T-helper 2 cell (primary cell): ENCODE measurements around the gene BEST4.
A peak's percentile ranks its signal among the peaks of the same experiment; 100 is the strongest.
"Not testable (repeated sequence)": the region's sequence is repeated elsewhere in the genome, so short reads cannot be mapped to it uniquely, and the experiment has no call there.

ENCODE experiments used
- DNase-seq, 5 experiments: peaks; one replicate each; pipeline versions ENCODE4 v3.0.0 to v3.0.0-alpha.2; 2012 to 2022

Gene BEST4

DNA sequence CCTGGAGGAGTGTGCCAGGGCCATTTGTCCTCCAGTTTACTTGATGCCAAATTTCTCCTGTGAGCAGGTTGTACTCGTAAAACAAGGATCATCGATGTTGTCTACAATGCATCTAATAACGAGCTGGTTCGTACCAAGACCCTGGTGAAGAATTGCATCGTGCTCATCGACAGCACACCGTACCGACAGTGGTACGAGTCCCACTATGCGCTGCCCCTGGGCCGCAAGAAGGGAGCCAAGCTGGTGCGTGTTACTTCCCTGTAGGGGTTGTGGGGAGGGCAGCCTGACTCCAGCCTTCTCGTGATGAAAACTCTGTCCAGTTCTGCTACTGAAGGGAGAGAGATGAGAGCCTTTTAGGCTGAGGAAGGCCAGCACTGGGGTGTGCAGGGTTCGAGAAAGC, 10.4 kb downstream of the BEST4 start:
- DNase-seq = no peak

DNA sequence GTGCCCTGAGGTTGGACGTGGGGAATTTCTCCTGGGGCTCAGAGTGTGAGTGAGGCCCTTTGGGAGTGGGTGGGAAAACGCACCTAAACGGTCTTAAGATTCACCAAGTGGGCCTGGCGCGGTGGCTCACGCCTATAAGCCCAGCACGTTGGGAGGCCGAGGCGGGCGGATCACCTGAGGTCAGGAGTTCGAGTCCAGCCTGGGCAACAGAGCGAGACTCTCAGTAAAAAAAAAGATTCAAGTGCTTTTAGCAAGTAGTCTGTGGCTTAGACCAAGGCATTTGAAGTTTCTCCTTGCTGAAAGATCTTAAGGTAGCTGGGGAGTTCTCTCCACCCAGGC, 11.3 kb downstream of the BEST4 start:
- DNase-seq = no peak

DNA sequence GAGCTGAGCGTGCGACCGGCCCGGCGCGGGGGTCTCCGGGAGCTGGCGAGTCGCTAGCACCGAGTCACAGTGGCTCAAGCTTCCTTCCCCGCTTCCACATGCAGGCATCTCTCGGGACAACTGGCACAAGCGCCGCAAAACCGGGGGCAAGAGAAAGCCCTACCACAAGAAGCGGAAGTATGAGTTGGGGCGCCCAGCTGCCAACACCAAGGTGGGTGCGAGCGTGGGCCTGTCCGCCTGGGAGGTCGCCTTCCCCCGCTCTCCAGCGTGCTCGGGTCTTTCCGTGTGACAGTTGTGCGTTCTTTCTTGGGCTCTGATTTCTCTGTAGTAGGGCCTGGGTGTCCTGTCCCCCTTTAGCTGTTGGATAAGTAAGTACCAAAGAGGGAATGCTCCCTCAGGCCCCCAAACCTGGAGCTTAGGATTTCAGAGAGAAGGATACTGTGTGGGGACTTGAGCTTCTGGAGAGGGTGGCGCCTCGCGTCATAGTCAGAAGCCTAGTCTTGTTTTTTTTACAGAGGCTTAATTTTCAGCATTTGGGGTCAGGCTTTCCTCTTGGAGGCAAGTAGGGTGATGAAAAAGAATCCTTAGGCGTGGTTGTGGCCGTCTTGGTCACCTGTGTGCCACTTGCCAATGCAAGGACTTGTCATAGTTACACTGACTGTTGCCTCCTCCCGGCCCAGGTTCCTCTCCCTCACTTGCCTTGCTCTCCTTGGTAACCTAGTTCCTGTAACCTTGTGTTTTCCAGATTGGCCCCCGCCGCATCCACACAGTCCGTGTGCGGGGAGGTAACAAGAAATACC, 11.8 kb downstream of the BEST4 start:
- peak in 2 of 5 experiments; percentile 25 to 56 for DNase-seq

DNA sequence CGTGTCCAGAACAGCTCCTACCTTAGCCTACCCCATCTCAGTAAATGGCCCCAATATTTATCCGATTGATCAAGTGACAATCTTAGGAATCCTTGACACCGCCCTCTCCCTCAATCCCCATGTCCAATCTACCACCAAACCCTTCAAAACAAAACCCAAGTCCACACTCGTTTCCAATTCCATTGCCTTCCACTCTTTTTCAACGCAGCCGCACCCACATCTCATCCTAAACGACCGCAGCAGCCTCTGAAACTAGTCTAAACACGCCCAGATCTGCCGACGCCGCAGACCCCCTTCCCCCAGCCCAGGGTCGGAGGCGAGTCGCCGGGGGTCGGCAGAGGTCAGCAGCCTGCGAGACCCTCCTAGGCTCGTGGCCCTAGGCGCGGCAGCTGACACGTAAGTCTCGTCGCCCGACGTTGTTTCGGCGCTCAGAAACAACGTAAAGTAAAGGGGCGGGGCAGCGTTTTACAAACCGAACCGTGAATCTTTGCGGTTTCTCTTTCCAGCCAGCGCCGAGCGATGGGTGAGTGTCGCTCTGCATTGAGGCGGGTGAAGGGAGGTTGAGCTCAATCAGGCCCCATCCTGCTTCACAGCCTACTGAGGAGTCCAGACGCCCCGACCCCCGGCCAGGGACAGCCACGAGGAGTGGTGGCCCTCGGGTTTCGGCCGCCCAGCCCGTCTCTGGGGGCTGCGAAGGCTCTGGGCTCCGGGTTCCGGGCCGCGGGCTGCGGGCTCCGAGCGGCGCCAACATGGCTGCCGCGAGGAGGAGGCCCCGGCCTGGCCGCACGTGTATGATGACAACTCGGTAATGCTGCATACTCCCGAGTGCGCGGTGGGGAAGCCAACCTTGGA, 12.7 kb downstream of the BEST4 start, which contains the start of gene RPS8:
TSS of gene RPS8 (plus strand) at position 463 of the 852 bp plus-strand sequence. CDS start at position 520, 57 bp downstream.
- peak; percentile 61 to 96 (median 83) for DNase-seq

DNA sequence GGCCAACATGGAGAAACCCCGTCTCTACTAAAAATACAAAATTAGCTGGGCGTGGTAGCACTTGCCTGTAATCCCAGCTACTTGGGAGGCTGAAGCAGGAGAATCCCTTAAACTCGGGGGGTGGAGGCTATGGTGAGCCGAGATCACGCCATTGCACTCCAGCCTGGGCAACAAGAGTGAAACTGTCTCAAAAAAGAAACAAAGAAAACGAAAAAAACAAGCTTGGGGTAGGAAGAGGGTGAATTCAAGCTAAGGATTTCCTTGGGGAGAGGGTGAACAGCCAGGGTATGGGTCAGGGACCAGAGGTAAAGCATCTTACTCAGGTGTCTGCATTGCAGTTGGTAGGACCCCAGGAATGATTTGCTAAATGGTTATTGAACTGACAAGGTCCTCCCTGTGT, 21.5 kb downstream of the BEST4 start:
- DNase-seq = not testable (repeated sequence)

DNA sequence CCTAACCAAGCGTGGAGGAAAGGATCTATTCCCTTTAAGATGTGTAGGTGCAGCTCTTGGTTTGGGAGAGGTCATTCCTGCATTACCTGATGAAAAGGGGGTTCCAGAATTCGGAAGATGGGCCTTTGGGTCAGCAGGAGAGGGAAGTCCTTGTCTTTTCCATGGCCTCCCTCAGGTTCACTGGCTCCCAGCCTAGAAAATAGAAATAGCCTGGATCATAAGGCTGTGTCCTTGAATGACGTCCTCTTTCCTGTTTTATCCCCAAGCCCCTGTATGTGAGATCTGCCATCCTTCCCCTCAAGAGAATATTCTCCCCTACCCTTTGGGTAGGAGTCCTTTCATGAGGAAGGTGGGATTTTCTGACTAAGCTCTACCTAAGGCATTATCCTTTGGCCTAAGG, 27.1 kb downstream of the BEST4 start:
- DNase-seq = no peak

DNA sequence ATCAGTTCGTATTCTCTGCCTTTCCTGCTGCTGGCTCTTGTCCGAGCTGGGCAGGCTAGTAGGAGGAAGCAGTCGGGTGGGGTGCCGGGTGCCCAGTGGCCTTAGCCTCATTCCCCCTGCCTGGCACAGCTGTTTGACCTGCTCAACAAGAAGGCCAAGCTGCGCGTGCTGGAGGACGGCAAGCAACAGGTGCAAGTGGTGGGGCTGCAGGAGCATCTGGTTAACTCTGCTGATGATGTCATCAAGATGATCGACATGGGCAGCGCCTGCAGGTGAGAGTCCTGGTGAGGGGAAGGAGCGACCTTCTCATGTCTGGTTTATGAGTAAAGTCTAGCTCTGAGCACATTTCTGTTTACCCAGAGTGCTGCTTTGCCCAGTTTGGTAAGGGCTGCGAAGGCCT, 28.9 kb downstream of the BEST4 start:
- no peak for DNase-seq

DNA sequence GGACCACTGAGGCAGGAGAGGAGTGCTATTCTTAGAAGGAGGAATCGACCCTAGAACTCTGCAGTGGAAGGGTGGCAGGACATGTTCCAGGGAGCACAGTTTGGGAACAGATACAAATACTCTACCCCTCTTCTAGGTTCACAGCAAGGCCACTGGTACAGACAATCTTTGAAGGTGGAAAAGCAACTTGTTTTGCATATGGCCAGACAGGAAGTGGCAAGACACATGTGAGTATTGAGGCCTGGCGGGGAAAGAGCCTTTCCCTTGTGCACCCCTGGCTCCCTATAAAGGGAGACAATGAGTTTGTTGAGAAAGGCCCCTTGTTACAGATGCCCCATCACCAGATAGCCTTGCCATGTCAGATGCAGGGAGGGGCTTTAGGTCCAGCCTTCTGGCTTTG, 30.6 kb downstream of the BEST4 start:
- DNase-seq = no peak

DNA sequence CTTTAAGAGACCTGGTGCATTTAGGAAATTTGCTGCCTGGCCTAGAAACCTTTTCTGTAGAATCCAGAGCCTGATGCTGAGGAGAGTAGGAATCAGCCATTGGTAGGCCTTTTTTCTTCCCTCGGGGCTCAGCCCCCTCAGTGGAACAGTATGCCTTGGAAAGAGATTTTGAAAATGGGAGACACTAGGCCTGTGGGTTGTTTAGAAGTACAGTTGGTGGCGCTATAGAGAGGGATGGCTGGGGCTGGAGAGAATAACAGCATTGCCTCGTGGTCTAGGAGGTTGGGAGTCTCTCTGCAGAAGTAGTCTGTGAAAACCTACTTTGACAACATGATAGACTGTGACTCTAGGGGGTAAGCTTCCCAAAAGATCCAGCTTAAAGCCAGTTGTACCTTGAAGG, 40.1 kb downstream of the BEST4 start:
- DNase-seq = no peak

DNA sequence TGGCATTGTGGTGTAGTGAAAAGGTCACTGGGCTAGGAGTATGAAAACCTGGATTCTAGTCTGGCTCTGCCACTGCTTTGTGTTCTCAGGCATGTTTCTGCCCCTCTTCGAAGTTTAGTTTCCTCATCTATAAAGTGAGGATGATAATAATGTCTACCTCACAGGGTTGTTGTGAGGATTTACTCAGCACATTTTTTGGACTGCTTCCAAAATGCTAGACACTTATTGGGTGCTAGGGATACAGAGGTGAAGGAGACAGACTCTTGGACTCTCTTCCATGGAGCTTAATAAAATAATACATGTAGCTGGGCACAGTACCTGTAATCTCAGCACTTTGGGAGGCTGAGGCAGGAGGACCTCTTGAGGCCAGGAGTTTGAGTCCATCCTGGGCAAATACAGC, 44.8 kb downstream of the BEST4 start:
- no peak for DNase-seq

DNA sequence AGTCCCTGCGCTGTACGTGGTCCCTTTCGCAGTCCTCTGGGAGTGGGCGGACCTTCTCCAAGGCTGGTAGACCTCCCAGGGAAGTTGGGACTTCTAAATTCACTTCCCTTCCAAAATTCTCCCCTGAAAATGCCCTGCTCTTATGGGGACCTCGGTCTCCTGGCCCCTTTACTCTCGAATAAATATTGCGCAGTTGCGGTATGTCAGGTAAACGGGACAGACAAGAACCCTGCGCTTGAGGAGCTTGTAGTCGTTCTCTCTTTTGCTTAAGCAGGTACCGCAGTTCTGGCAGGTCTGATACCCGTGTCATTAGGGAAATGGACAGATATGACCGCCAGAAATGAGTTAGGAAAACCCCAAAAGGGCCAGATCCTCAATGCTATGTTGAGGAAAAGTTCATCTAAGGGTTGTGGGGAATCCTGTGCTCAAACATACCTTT, 47.8 kb downstream of the BEST4 start:
- no peak for DNase-seq

DNA sequence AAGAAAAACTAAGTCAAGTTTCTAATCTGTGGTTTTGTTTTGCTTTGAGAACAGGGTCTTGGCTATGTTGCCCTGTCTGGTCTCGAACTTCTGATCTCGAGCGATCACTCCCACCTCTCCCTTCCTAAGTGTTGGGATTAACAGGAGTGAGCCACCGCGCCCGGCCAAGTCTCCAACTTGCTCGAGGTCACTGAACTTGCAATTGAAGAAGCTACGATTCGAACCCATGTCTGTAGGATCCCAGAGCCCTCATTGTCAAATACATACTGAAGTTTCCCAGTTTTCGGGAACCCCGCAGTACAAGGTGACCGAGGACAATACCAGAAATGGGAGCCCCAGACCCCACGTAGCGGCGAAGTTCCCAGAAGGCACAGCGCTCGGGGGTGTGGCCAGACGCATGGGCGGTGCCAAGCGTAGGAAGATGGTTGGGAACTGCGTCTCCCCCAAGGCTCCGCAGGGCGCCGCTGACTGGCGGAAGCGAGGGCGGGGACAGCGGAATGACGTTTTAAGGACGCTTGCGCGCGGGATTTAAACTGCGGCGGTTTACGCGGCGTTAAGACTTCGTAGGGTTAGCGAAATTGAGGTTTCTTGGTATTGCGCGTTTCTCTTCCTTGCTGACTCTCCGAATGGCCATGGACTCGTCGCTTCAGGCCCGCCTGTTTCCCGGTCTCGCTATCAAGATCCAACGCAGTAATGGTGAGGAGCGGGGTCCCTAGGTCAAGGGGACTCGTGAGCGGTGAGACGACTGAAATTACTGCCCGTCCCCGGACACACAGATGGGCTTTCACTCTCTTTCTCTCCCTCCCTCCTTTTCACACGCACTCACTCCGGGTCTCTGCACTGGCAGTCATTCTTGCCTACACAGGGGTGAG, 48.4 kb downstream of the BEST4 start, which contains the start of gene KIF2C:
TSS of gene KIF2C (plus strand) at position 531 of the 872 bp plus-strand sequence. CDS start at position 627, 96 bp downstream.
- DNase-seq = peak; percentile 90 to 98 (median 94)

DNA sequence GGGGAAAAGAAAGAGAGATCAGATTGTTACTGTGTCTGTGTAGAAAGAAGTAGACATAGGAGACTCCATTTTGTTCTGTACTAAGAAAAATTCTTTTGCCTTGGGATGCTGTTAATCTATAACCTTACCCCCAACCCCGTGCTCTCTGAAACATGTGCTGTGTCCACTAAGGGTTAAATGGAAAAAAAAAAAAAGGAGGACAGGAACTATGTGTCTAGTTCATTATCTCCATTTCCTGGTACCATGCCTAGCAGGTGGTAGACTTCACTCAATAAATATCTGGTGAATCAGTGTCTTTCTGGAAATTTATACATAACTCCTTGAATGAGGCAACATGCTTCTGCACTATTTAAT, 49.0 kb downstream of the BEST4 start:
- not testable (repeated sequence) for DNase-seq

DNA sequence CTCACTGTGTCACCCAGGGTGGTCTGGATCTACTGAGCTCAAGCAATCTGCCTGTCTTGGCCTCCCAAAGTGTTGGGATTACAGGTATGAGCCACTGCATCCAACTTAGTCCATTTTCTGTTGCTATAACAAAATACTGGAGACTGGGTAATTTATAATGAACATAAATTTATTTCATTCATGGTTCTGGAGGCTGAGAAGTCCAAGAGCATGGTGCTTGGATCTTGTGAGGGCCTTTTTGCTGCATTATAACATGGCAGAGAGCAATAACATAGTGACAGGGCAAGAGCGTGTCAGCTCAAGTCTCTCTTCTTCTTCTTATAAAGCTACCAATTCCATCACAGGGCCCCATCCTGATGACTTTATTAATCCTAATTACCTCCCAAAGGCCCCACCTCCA, 52.0 kb downstream of the BEST4 start:
- no peak for DNase-seq

DNA sequence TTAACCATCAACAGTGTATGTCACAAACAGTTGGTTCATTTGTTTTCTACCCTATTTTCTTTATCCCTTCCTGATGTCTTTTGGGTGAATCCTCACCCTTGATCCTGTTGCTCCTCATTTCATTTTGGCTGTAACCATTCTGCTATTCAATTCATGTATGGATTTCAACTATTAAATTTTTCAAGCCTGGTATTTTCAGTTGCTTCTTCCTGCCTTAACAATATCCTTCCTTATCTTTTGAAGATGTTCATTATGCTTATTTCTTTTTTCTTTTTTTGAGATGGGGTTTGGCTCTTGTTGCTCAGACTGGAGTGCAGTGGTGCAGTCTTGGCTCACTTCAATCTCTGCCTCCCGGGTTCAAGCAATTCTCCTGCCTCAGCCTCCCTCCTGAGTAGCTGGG, 54.2 kb downstream of the BEST4 start:
- no peak for DNase-seq
